GM23338 (cell line): ENCODE results near the gene NANOGP8.

ENCODE experiments used
- CTCF ChIP-seq, 2 experiments: fragments of 200-600 bp in 1 of 2; sonication (generic) in 1 of 2; conservative IDR thresholded peaks; 2 replicates each; pipeline versions ENCODE4 v1.5.1 to v1.6.1; 2016 to 2017; ENCODE audit warnings: antibody characterized with exemption in 2 of 2, low read depth in 2 of 2, mild to moderate bottlenecking in 2 of 2, moderate library complexity in 1 of 2
- EZH2 ChIP-seq: fragments of 200-600 bp; sonication (generic); IDR thresholded peaks from one replicate; pipeline ENCODE4 v1.8.0; 2017; ENCODE audit warnings: antibody characterized with exemption, mild to moderate bottlenecking, low read depth; ENCODE audit not compliant: unreplicated experiment

GRCh38 chr15:35090104-35090807 is 5.2 kb upstream of the NANOGP8 start:
- TF ChIP-seq CTCF (conservative IDR thresholded peaks at IDR 0.05; ENCODE audit: low read depth in 2 of 2) (no peak), EZH2 (no peak)
